GM18526 (cell line): ENCODE results near the gene APOA1.
A peak's percentile ranks its signal among the peaks of the same experiment; 100 is the strongest.

ENCODE experiments used
- POLR2A ChIP-seq: IDR thresholded peaks from 3 replicates; pipeline ENCODE4 v1.6.1; 2011; ENCODE audit not compliant: insufficient read length; ENCODE audit errors: extremely low read depth

APOA1 gene

DNA sequence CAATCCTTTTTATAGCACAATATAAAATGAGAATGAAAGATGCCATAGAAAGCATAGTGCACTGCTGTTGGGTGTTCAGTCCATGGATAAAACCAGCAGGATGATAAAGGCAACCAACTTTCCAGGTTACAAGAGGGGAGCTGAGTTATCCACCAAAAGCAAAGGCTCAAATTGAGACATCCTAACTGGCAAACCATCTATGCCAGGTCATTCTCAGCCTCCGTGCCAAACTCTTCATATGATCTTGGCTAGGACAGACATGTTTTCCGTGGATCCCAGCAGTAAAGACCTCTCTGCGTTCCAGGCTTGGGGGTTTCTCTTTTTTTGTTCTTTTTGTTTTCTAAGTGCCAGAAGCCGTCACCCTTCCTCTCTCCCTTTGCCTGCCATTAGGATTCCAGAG is 7.3 kb upstream of the APOA1 start:
- TF ChIP-seq POLR2A, result no peak

- no peak for TF ChIP-seq POLR2A
These were observed 6.2 kb upstream of the APOA1 start for GRCh38 chr11:116843661-116844060.

- no peak for TF ChIP-seq POLR2A
These were observed 5.5 kb upstream of the APOA1 start for GRCh38 chr11:116842909-116843308.

- no peak for TF ChIP-seq POLR2A
These were observed 4.7 kb upstream of the APOA1 start for GRCh38 chr11:116842117-116842516.

- TF ChIP-seq POLR2A, result no peak
These were observed 3.4 kb upstream of the APOA1 start for GRCh38 chr11:116840746-116841296.

DNA sequence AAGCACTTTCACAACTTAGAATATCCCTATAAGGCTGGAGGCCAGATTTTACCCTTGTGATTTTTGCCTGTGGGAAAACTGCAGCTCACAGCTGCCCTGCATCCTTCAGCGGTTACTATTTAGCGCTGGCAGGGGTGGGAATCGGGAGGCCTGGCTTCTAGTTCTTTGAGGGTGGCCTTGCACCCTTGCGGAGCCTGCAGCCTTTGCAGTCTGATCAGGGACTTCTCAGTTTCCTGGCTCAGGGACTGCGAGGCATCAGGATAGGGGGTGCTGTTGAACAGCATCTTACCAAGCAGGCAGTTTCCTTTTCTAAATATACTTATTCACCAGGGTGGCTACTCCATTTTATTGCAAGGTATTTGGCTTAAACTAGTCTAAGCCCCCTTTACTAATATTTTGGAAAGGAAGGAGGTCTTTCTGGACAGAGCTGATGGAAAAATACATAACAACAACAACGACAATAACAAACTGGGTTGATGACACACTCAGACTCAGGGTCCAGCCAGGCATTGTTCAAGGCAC is 2.9 kb upstream of the APOA1 start:
- no peak for TF ChIP-seq POLR2A

- TF ChIP-seq POLR2A, result no peak
These were observed 1.1 kb upstream of the APOA1 start for GRCh38 chr11:116838321-116839084.

- no peak for TF ChIP-seq POLR2A
These were observed 810 bp downstream of the APOA1 start for GRCh38 chr11:116836632-116836991.

GRCh38 chr11:116835791-116836631 is 1.4 kb downstream of the APOA1 start:
- peak; percentile 22 for TF ChIP-seq POLR2A

DNA sequence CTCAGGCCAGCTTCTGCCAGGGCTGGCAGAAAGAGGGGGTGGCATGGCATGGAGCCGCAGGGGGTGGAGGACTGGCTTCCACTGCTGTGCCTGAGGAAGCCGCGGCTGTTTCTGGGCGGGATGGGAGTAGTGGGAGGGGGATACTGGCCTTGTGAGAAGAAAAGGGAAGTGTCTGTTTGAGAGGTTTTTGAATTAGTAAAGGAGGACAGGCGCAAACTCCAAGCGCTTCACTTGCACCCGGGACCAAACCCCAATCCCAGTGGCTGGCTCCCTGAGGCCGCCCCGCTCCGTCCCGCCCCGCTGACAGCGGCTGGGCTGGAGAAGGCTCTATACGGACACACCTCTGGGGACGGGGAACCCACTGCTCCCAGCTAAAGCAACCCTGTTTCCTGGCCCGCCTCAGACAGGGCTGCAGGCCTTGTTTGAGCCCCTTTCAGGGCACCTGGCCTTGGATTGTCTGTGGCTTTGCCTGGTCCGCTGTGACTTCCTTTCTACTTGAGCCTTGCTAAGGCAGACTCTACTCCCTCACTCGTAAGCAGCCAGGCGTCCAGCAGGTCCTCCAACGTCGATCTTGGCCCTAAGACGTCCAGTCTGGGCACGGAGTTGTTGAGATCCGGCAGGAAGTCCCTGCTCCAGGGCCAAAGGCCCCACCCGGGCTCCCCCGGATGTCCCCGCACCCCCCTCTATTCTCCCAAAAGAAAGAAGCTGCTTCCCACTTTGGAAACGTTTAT is 2.2 kb downstream of the APOA1 start:
- TF ChIP-seq POLR2A, result no peak

DNA sequence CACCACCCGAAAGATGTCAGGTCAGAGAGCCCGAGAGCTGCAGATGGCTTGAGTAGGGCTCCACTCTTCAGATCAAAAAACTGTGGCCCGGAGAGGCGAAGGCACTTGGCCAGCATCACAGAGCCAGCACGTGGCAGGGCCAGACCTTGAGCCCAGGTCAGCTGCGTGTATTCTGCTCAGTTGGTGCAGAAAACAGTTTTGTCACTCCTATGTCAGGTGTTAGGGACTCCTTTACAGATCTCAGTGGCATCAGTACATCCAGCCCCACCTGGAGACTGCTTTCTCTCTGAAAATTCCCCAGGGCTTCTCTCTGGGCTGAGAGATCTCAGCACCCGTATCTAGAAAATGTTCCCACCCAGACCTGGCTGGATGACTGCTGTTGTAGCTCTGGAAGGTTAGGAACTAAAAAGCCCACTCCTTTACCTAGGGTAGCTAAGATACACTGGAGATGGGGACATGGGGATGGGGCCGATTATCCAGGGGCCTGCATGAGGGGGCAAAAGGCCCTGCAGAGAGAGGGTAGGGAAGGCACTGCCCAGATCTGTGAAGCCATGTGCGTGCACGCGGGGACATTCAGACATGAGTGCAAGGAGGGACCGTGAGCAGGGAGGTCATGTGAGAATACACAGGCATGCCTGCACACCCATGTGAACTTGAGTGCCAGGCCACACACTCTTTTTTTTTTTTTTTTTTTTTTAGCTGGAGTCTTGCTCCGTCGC is 3.4 kb downstream of the APOA1 start:
- TF ChIP-seq POLR2A, result no peak

- TF ChIP-seq POLR2A, result no peak
These were observed 4.0 kb downstream of the APOA1 start for GRCh38 chr11:116833491-116833815.

DNA sequence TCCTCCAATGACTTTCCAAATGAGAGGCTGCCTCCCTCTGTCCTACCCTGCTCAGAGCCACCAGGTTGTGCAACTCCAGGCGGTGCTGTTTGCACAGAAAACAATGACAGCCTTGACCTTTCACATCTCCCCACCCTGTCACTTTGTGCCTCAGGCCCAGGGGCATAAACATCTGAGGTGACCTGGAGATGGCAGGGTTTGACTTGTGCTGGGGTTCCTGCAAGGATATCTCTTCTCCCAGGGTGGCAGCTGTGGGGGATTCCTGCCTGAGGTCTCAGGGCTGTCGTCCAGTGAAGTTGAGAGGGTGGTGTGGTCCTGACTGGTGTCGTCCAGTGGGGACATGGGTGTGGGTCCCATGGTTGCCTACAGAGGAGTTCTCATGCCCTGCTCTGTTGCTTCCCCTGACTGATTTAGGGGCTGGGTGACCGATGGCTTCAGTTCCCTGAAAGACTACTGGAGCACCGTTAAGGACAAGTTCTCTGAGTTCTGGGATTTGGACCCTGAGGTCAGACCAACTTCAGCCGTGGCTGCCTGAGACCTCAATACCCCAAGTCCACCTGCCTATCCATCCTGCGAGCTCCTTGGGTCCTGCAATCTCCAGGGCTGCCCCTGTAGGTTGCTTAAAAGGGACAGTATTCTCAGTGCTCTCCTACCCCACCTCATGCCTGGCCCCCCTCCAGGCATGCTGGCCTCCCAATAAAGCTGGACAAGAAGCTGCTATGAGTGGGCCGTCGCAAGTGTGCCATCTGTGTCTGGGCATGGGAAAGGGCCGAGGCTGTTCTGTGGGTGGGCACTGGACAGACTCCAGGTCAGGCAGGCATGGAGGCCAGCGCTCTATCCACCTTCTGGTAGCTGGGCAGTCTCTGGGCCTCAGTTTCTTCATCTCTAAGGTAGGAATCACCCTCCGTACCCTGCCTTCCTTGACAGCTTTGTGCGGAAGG is 4.8 kb downstream of the APOA1 start:
- TF ChIP-seq POLR2A, result no peak
